22Rv1 (cell line): Measurements from ENCODE around the gene DTD1.

ENCODE experiments used
- CTCF ChIP-seq: fragments of 450-650 bp; IDR thresholded peaks from 2 replicates; pipeline ENCODE4 v1.5.1; 2017; ENCODE audit warnings: mild to moderate bottlenecking
- ZFX ChIP-seq: fragments of 450-650 bp; IDR thresholded peaks from 2 replicates; pipeline ENCODE4 v1.6.1; 2017; ENCODE audit warnings: antibody characterized with exemption, borderline replicate concordance

GRCh38 chr20:18780385-18781130 is 192.7 kb downstream of the DTD1 start:
- TF ChIP-seq CTCF = no peak
- no peak for TF ChIP-seq ZFX
